ENCODE data around the gene EVA1A. TPM values are rescaled to one million over a fixed set of nuclear protein-coding genes. Genes with fewer than 3 reads are reported as not detected.

The EVA1A gene
- total and polyA plus RNA-seq, 2 of the 8 experiments (the other 6 are each of a cell fraction or from before 2014, with no cell fraction given) = 2.4 to 4.3 TPM

GRCh38 chr2:75551434-75551833 is 9.3 kb downstream of the EVA1A start:
- Histone ChIP-seq H3K4me1 (replicated peaks in 1 of 4; ENCODE audit: control insufficient read depth in 3 of 4, insufficient read depth in 4 of 4, low read length in 3 of 4) (peaks cover 5 to 29% (median 15%) of the 10 kb centered on the region in 4 experiments), H3K23ac (ENCODE audit: insufficient read length) (no peak overlapping the region), H3K23me2 (ENCODE audit: low read depth, low read length) (no peaks in the 10 kb centered on the region), H3K9me3 (ENCODE audit: insufficient read depth in 2 of 2, low read depth in 1 of 2, low read length in 1 of 2) (no peaks in the 10 kb centered on the region), H4K8ac (ENCODE audit: extremely low read depth, insufficient read depth, low read length) (no peak overlapping the region), H3K79me2 (ENCODE audit: control insufficient read depth in 1 of 2, insufficient read depth in 2 of 2, low read length in 2 of 2) (no peaks in the 10 kb centered on the region), H3K56ac (replicated peaks; ENCODE audit: insufficient read length, low read depth, low read length) (no peak overlapping the region), H2AFZ (ENCODE audit: low read length) (no peak overlapping the region), H2BK15ac (ENCODE audit: low read length) (no peak overlapping the region), H3K14ac (ENCODE audit: insufficient read length) (no peak overlapping the region), H2AK5ac (ENCODE audit: low read depth, low read length) (no peak overlapping the region), H2BK20ac (ENCODE audit: low read length) (no peak overlapping the region), H4K91ac (replicated peaks; ENCODE audit: insufficient read length, low read length) (no peak overlapping the region), H3K18ac (ENCODE audit: extremely low read depth, low read length) (no peak overlapping the region), H3K27me3 (replicated peaks in 1 of 4; ENCODE audit: control insufficient read depth in 3 of 4, extremely low read depth in 1 of 4, insufficient read depth in 3 of 4, low read length in 3 of 4) (peaks cover 0 to 5% (median under 1%) of the 10 kb centered on the region in 4 experiments; a peak in 3 of 7 replicates), H2BK120ac (replicated peaks; ENCODE audit: low read depth, low read length) (no peak overlapping the region), H3K79me1 (ENCODE audit: low read depth, low read length) (no peaks in the 10 kb centered on the region), H4K20me1 (replicated peaks in 1 of 2; ENCODE audit: control insufficient read depth in 1 of 2, insufficient read depth in 2 of 2, low read length in 2 of 2) (no peaks in the 10 kb centered on the region), H3K36me3 (ENCODE audit: control insufficient read depth in 2 of 4, insufficient read depth in 4 of 4, low read length in 3 of 4) (no peaks in the 10 kb centered on the region), H3K4ac (replicated peaks; ENCODE audit: insufficient read length, low read depth, low read length) (no peak overlapping the region), H4K5ac (ENCODE audit: insufficient read length, low read depth, low read length) (no peak overlapping the region), H2BK5ac (ENCODE audit: low read depth, low read length) (no peak overlapping the region), H3K4me2 (ENCODE audit: insufficient read depth in 1 of 2, low read depth in 2 of 2, low read length in 2 of 2) (no peak overlapping the region), H2BK12ac (ENCODE audit: low read depth, low read length) (no peak overlapping the region), H3K9ac (replicated peaks in 1 of 4; ENCODE audit: extremely low read depth in 1 of 4, low read depth in 3 of 4, low read length in 3 of 4) (no peak overlapping the region), H3K4me3 (ENCODE audit: extremely low read depth in 1 of 4, insufficient read depth in 2 of 4, low read depth in 3 of 4, low read length in 4 of 4) (no peak overlapping the region), H3K27ac (ENCODE audit: low read depth, low read length) (no peak overlapping the region)
- ChIA-PET CTCF (ENCODE audit: partially characterized antibody) (interaction anchor here (0.6 to 1.5 kb wide), 6 partner anchors 10 to 86 kb away, joined by 3 to 8 read pairs (median 4); partner anchors contain the start of gene EVA1A), POLR2A (ENCODE audit: partially characterized antibody) (interaction anchor here (0.6 to 0.8 kb wide), 2 partner anchors 13 to 351 kb away, joined by 3 read pairs; no protein-coding TSS in a partner anchor)
- 78% methylated on average over 3 of the region's 3 CpGs; no CpG with 5 or more reads in 1 of the 2 experiments for WGBS, 2 experiments (ENCODE audit: extremely low coverage in 1 of 2, insufficient coverage in 1 of 2, insufficient read length in 1 of 2, insufficient replicate concordance in 2 of 2, low coverage in 1 of 2, low lambda C conversion rate in 2 of 2, missing lambda C conversion rate in 1 of 2)
- FAIRE-seq (no peak), DNase-seq (ENCODE audit: low read depth in 1 of 2, low spot score in 2 of 2) (no peak)
- TF ChIP-seq ASH2L (IDR thresholded peaks at IDR 0.05; ENCODE audit: low read length) (no peak), TEAD4 (IDR thresholded peaks at IDR 0.05; ENCODE audit: low read depth, low read length) (no peak), RFX5 (IDR thresholded peaks at IDR 0.05; ENCODE audit: borderline replicate concordance, low read depth, low read length) (no peak), RAD21 (IDR thresholded peaks at IDR 0.05 in 1 of 2, conservative IDR thresholded peaks at IDR 0.05 in 1 of 2; ENCODE audit: low read depth in 2 of 2, low read length in 2 of 2) (no peak), RBBP5 (IDR thresholded peaks at IDR 0.05; ENCODE audit: borderline replicate concordance, low read depth, low read length) (no peak), SIX5 (IDR thresholded peaks at IDR 0.05; ENCODE audit: low read depth, low read length) (no peak), CHD2 (IDR thresholded peaks at IDR 0.05; ENCODE audit: low read length) (no peak), KDM5A (IDR thresholded peaks at IDR 0.05; ENCODE audit: low read length) (no peak), BACH1 (IDR thresholded peaks at IDR 0.05; ENCODE audit: low read length) (no peak), GABPA (IDR thresholded peaks at IDR 0.05; ENCODE audit: borderline replicate concordance, insufficient read depth, low read length) (no peak)
- TF ChIP-seq, protein P1, sequence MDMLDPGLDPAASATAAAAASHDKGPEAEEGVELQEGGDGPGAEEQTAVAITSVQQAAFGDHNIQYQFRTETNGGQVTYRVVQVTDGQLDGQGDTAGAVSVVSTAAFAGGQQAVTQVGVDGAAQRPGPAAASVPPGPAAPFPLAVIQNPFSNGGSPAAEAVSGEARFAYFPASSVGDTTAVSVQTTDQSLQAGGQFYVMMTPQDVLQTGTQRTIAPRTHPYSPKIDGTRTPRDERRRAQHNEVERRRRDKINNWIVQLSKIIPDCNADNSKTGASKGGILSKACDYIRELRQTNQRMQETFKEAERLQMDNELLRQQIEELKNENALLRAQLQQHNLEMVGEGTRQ (IDR thresholded peaks at IDR 0.05; ENCODE audit: low read length) = no peak

Measured in H1 (cell line).